Neural progenitor cell (in vitro differentiated cells): ENCODE measurements around the gene CA14.

Experiments used
- CTCF ChIP-seq: fragments of 200-600 bp; sonication (generic); IDR thresholded peaks from 2 replicates; pipeline ENCODE4 v1.5.1; 2017; ENCODE audit warnings: antibody characterized with exemption, mild to moderate bottlenecking
- EZH2 ChIP-seq: fragments of 200-600 bp; sonication (generic); IDR thresholded peaks from 2 replicates; pipeline ENCODE4 v1.6.1; 2017; ENCODE audit warnings: antibody characterized with exemption, mild to moderate bottlenecking, moderate library complexity

- TF ChIP-seq CTCF (no peak), EZH2 (no peak)
Measured at GRCh38 chr1:150210091-150210490, 47.5 kb upstream of the CA14 start.
